GM18907 (cell line): ENCODE results near the gene EPHA2.

Experiments
- ATAC-seq: cut with Tn5 transposase; IDR thresholded peaks from one replicate; pipeline ENCODE4 v1.9.1; 2021; ENCODE audit warnings: mild to moderate bottlenecking, moderate library complexity; ENCODE audit not compliant: unreplicated experiment

EPHA2 gene

DNA sequence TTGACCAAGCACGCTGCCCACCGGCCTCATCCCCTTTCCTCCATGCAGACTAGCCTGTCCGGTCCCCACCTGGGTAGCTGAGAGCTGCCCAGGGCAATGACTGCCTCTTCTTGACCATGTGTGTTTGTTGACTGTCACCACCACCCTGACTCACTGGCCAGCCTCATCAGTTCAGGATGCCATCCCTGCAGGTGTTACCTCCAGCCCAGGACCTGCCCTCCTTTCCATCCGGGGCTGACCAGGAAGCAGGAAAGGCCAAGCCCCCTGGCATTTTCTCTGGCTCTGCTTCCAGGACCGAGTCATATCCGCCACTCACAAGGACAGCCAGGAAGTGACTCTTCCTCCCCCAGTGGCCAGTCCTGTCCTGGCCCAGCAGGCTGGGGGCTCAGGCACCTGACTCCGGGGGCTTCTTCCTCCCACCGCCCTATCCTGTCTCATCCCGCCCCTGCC lies 17.1 kb downstream of the EPHA2 start:
- ATAC-seq = no peak

- no peak for ATAC-seq
Measured at GRCh38 chr1:16137890-16138467, 17.9 kb downstream of the EPHA2 start.

GRCh38 chr1:16135501-16135900 lies 20.4 kb downstream of the EPHA2 start:
- no peak for ATAC-seq

DNA sequence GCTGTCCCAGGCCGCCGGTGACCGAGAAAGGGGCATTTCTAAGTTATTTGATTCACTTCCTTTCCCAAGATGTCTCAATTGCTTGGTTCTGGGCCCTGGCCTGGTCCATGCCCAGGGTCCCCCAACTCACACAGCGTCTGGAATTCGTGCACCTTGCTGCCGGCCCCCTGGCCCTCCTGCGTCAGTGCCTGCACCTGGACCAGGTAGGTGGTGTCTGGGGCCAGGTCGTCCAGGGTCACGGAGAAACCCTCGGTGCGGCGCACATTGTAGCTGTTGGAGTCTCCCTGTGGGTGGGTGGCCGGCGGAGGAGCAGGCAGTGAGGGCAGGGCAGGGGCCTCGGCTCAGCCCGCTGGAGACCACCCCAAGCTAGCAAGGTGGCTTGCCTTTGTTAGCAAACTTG lies 21.0 kb downstream of the EPHA2 start:
- ATAC-seq = no peak

- no peak for ATAC-seq
Measured at GRCh38 chr1:16134066-16134801, 21.6 kb downstream of the EPHA2 start.

- ATAC-seq = no peak
Measured at GRCh38 chr1:16133007-16133961, 22.6 kb downstream of the EPHA2 start.

GRCh38 chr1:16132325-16132785 lies 23.5 kb downstream of the EPHA2 start:
- no peak for ATAC-seq

- ATAC-seq = no peak
Measured at GRCh38 chr1:16131636-16132324, 24.1 kb downstream of the EPHA2 start.

DNA sequence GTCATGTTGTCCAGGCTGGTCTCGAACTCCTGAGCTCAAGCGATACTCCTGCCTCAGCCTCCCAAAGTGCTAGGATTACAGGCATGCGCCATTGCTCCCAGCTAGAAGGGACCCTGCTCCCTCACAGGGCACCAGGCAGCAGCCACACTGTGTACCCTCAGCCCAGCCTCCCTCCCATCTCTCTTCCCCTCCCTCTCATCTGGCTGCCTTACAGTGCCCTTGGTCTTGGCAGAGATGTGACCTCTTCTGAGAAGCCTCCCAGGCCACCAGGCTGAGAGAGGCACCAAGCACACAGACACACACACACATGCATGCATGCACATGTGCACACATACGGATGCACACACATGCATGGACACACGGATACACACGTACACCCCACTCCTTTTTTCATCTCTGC lies 25.0 kb downstream of the EPHA2 start:
- no peak for ATAC-seq

DNA sequence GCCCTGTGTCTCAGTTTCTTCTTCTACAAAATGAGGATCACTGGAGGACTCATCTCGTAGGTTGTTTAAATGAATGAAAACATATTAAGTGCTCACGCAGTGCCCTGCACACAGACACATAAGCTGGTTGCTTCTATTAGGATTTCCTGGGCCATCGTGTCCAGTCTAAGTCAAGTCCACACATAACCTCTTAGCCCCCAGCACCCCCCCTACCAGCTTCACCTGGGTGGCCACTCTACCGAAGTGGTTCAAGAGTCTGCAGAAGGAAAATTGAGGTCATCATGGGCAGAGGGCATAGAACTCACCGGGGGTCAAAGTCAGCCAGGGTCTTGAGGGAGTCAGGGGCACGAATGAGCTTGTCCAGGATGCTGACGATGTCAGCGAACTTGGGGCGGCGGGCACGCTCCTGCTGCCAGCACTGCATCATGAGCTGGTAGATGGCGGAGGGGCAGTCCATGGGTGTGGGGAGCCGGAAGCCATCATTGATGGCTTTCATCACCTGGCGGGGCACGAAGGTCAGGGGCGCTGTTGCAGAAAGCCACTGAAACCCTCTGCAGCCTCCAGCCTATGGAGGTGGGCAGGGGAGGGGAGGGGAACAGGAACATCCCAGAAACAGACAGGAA lies 25.8 kb downstream of the EPHA2 start:
- ATAC-seq = no peak

DNA sequence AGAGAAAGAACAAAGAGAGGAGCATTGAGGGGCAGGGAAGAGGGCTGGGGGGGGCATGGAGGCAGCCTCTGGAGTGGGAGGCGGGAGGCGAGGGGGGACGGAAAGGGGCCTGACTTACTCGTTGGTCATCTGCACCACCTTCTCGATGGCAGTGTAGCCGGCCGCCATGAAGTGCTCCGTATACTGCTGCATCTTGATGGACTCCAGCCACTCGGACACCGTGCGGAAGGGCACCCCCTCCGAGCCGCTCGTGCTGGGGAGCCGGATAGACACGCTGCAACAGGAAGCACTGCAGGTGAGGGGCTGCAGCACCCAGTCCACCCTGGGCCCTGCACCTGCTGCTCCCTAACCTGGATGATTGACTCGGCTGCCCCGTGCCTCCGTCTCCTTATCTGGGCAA lies 26.6 kb downstream of the EPHA2 start:
- no peak for ATAC-seq

DNA sequence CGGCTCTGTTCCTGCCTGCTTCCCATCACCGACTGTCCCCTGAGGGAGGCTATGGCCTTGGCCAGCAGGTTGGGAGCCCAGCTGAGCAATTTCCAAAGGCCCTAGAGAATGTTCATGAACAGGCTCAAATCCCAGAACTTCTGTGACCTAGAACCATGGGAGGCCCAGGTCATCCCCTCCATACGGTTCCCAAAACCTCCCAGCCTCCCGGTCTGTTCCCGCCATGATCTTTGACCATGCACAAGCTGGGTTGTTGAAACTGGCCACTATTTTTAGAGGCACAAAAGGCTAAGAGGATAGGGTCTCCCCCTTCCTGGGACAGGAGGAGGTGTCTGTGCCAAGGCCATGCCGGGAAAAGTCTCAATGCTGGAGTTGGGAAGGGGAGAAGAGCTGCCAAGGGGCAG lies 27.5 kb downstream of the EPHA2 start:
- ATAC-seq = no peak

- ATAC-seq = no peak
Measured at GRCh38 chr1:16127676-16128337, 28.1 kb downstream of the EPHA2 start.

GRCh38 chr1:16126743-16127515 lies 28.9 kb downstream of the EPHA2 start:
- ATAC-seq = no peak

- ATAC-seq = no peak
Measured at GRCh38 chr1:16126160-16126559, 29.7 kb downstream of the EPHA2 start.

GRCh38 chr1:16125483-16125882 lies 30.4 kb downstream of the EPHA2 start:
- no peak for ATAC-seq

GRCh38 chr1:16125088-16125470 lies 30.8 kb downstream of the EPHA2 start:
- ATAC-seq = no peak

DNA sequence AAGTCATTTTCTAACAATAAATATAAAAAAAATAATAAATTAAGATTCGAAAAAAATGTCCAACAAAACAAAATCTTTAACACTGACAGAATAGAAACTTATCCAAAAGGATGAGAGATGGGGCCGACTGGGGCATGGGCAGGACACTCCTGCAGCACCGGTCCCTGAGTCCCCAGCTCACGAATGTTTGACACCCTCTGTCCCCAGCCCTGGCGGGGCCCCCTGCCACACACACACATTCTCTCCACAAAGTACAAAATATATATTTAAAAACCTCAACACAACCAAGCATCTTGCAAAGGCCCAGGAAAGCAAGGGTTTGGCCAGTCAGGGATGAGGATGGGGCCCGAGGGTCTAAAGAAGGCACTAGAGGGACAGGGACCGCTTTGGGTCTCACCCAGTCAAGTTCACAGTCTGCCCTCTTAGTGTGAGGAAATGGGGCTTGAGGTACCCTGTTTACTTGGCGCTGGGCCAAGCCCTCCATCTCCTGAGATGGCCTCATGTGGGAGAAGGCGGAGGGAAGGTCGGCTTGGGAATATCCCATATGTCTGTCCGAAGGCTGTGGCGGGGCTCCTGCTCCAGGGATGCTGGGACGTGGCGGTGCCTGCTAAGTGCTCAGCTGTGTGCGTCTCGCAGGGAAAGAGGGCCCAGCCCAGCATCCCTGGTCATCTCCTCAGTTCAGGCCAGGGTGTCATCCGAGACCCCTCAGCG lies 31.3 kb downstream of the EPHA2 start:
- no peak for ATAC-seq

DNA sequence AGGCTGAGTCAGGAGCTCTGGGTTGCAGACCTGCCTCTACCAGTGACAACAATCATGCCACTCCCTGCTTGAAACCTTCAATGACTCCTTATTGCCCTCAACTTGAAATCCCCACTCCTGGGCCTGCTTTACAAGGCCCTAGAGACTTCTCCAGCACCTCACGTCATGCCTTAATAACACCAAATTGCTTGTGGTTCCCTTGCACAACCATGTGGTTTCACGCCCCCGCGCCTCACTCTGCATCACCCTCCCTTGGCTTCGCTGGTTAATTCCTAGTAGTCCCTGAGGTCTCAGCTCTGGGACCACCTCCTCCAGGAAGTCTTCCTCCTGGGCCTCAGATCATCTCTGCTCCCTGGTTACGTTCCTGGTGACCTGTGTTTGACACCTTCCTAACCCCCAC lies 33.0 kb downstream of the EPHA2 start:
- ATAC-seq = no peak
